ENCODE data around the gene DLG1. TPM values are rescaled to one million over a fixed set of nuclear protein-coding genes. Genes with fewer than 3 reads are reported as not detected.

The DLG1 gene
- polyA plus RNA-seq, 1 donor from 2014 or later: 43.9 TPM

DNA sequence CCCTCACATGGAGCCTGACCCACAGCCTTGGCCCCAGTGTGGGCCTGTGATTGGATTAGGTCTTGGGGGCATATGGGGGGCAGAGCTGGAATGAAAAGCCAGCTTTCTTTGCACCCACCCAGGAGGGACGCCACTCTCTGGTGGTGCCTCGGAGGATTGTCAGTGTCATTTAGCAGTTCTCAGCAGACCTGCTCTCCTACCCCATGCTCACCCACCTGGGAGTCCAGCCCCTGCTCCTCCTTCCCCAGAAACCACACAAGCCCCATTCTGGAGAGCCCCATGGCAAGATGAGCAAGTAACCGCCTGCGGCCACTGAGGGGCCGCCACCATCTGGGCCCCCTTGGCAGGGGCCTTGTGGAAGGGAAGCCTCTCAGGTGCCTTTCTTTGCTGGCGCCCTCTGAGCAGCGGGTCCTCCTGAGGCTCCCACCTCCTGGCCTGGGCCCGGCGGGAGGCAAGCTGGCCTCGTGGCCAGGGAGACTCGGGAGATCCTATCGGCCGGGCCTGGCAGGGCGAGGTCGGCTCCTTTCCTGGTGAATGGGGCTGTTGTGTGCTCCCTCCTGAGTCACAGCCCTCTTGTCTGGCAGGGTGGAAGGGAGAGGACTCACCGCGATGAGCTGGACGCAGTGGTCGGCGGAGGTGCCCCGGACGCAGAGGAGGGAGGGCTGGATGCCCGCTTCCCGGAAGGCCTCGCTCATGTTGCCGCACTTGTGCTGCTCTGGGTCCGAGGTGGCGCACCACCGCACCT is 271.1 kb downstream of the DLG1 start:
- Histone ChIP-seq H4K20me1 (ENCODE audit: insufficient read depth) (no peaks in the 10 kb centered on the region), H3F3A (ENCODE audit: insufficient read depth, low read length, poor library complexity, severe bottlenecking) (no peaks in the 10 kb centered on the region), H2AFZ (ENCODE audit: low read depth, low read length) (no peak overlapping the region), H3K9ac (ENCODE audit: low read length) (no peak overlapping the region), H3K27me3 (ENCODE audit: insufficient read depth, low read depth, low read length) (peaks cover 15% of the 10 kb centered on the region), H3K4me3 (ENCODE audit: low read length) (no peak overlapping the region), H3K4me2 (ENCODE audit: low read length) (no peak overlapping the region), H3K9me2 (ENCODE audit: insufficient read depth, low read length) (no peaks in the 10 kb centered on the region), H3K79me2 (replicated peaks; ENCODE audit: insufficient read depth, low read length) (no peaks in the 10 kb centered on the region), H3K27ac (ENCODE audit: low read length) (no peak overlapping the region), H3K9me3 (ENCODE audit: low read length) (no peaks in the 10 kb centered on the region), H3K36me3 (ENCODE audit: insufficient read depth, low read length) (no peaks in the 10 kb centered on the region)
- no peak for TF ChIP-seq EP300 (conservative IDR thresholded peaks at IDR 0.05; ENCODE audit: poor library complexity, severe bottlenecking)

GRCh38 chr3:197026481-197026866 is 271.9 kb downstream of the DLG1 start:
- H3K9me2 ChIP-seq (ENCODE audit: insufficient read depth, low read length): no peaks in the 10 kb centered on the region
- no peak overlapping the region for H3K27ac ChIP-seq (ENCODE audit: low read length)
- H4K20me1 ChIP-seq (ENCODE audit: insufficient read depth): no peaks in the 10 kb centered on the region
- H2AFZ ChIP-seq (ENCODE audit: low read depth, low read length): no peak overlapping the region
- no peak overlapping the region for H3K9ac ChIP-seq (ENCODE audit: low read length)
- no peaks in the 10 kb centered on the region for H3F3A ChIP-seq (ENCODE audit: insufficient read depth, low read length, poor library complexity, severe bottlenecking)
- TF ChIP-seq EZH2 (IDR thresholded peaks at IDR 0.05; ENCODE audit: borderline replicate concordance, insufficient read depth, low read length, poor library complexity, severe bottlenecking) (no peak), EP300 (conservative IDR thresholded peaks at IDR 0.05; ENCODE audit: poor library complexity, severe bottlenecking) (no peak)
- peaks cover 15% of the 10 kb centered on the region for H3K27me3 ChIP-seq (ENCODE audit: insufficient read depth, low read depth, low read length)
- no peaks in the 10 kb centered on the region for H3K9me3 ChIP-seq (ENCODE audit: low read length)
- no peak overlapping the region for H3K4me2 ChIP-seq (ENCODE audit: low read length)
- no peak overlapping the region for H3K4me3 ChIP-seq (ENCODE audit: low read length)
- H3K36me3 ChIP-seq (ENCODE audit: insufficient read depth, low read length): no peaks in the 10 kb centered on the region
- H3K79me2 ChIP-seq (replicated peaks; ENCODE audit: insufficient read depth, low read length): no peaks in the 10 kb centered on the region

DNA sequence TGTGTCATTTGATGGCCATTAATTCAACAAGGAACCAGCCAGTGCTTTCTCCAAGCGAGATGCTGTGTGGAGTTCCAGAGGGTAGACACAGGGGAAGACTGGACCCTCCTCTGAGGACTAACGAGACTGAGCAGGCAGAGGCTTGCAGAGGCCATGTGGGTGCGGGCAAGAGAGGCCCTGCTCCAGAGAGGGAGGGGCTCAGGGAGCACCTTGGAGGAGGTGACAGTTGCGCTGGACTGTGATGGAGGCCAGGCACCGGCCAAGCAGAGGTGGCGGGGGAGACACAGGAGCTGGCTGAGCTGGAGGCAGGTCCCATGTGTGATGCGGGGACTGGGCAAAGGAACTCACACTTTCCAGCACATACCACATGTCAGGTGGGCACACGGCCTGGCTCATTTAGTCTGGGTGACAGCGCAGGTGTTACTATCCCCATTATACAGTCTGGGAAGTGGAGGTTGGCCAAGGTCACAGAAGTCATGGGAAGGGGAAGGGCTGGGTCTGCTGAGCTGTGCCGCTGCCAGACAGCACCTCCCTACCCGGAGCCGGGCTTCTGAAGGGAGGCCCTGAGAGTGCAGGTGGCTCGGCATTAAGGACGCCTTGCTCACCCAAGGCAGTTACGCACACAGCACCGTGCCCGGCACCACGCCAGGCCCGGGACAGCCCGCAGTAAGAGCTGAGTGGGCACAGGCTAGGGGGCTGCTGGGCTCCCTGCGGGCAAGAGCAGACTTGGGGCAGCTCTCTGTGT is 272.5 kb downstream of the DLG1 start:
- Histone ChIP-seq H3F3A (ENCODE audit: insufficient read depth, low read length, poor library complexity, severe bottlenecking) (no peaks in the 10 kb centered on the region), H3K36me3 (ENCODE audit: insufficient read depth, low read length) (no peaks in the 10 kb centered on the region), H2AFZ (ENCODE audit: low read depth, low read length) (no peak overlapping the region), H4K20me1 (ENCODE audit: insufficient read depth) (no peaks in the 10 kb centered on the region), H3K27me3 (ENCODE audit: insufficient read depth, low read depth, low read length) (peaks cover 15% of the 10 kb centered on the region), H3K27ac (ENCODE audit: low read length) (no peak overlapping the region), H3K79me2 (replicated peaks; ENCODE audit: insufficient read depth, low read length) (no peaks in the 10 kb centered on the region), H3K9ac (ENCODE audit: low read length) (no peak overlapping the region), H3K9me2 (ENCODE audit: insufficient read depth, low read length) (no peaks in the 10 kb centered on the region), H3K4me2 (ENCODE audit: low read length) (no peak overlapping the region), H3K9me3 (ENCODE audit: low read length) (no peaks in the 10 kb centered on the region), H3K4me3 (ENCODE audit: low read length) (no peak overlapping the region)
- TF ChIP-seq CTCF (IDR thresholded peaks at IDR 0.05; ENCODE audit: poor library complexity, severe bottlenecking) (no peak), REST (IDR thresholded peaks at IDR 0.05; ENCODE audit: borderline replicate concordance) (no peak), EP300 (conservative IDR thresholded peaks at IDR 0.05; ENCODE audit: poor library complexity, severe bottlenecking) (no peak), MXI1 (conservative IDR thresholded peaks at IDR 0.05; ENCODE audit: poor library complexity, severe bottlenecking) (no peak), TAF1 (IDR thresholded peaks at IDR 0.05; ENCODE audit: low read depth) (no peak), EZH2 (IDR thresholded peaks at IDR 0.05; ENCODE audit: borderline replicate concordance, insufficient read depth, low read length, poor library complexity, severe bottlenecking) (no peak), RAD21 (conservative IDR thresholded peaks at IDR 0.05) (no peak), SMC3 (conservative IDR thresholded peaks at IDR 0.05; ENCODE audit: poor library complexity) (no peak), POLR2AphosphoS5 (IDR thresholded peaks at IDR 0.05) (no peak)

All from neural cell (in vitro differentiated cells).